Measurements from ENCODE around the gene AS3MT. TPM values are rescaled to one million over a fixed set of nuclear protein-coding genes. Genes with fewer than 3 reads are reported as not detected.
"Not testable (repeated sequence)": the region's sequence is repeated elsewhere in the genome, so short reads cannot be mapped to it uniquely, and the experiment has no call there.

The AS3MT gene
- total RNA-seq, 4 donors from 2014 or later = 0.91 to 5.6 (median 4.8) TPM

GRCh38 chr10:102834143-102834542, 35.1 kb upstream of the AS3MT start:
- TF ChIP-seq POLR2A (IDR thresholded peaks at IDR 0.05) = no peak
- ATAC-seq = no peak
- intact Hi-C loops (cut with DNase I; ENCODE audit: low total_unique reads) = loop anchor here (2.0 kb wide), 1 partner anchor 67 kb away; no protein-coding TSS in a partner anchor

GRCh38 chr10:102835007-102835482, 34.2 kb upstream of the AS3MT start:
- H3K4me1 ChIP-seq = peaks cover 4 to 5% of the 10 kb centered on the region in 2 donors
- no peaks in the 10 kb centered on the region for H3K9me3 ChIP-seq
- in situ Hi-C loops (cut with MboI; ENCODE audit: low sequenced_read_pairs in 4 of 4) (loop anchor here in 2 of 4 donors (10.0 kb wide), 2 partner anchors 60 to 110 kb away; no protein-coding TSS in a partner anchor), intact Hi-C loops (cut with DNase I; ENCODE audit: low total_unique reads) (loop anchor here (1.0 to 2.0 kb wide), 2 partner anchors 66 to 106 kb away; no protein-coding TSS in a partner anchor)
- peaks cover 0 to 5% of the 10 kb centered on the region in 2 donors for H3K36me3 ChIP-seq
- no peak overlapping the region for H3K4me3 ChIP-seq
- H3K27ac ChIP-seq = no peak overlapping the region
- DNase-seq (peak; percentile 55 to 69), ATAC-seq (peak; percentile 88 to 90)
- TF ChIP-seq CTCF (IDR thresholded peaks at IDR 0.05 in 4 of 5, conservative IDR thresholded peaks at IDR 0.05 in 1 of 5) = peak; percentile 72 to 90 (median 82)
- TF ChIP-seq POLR2A (IDR thresholded peaks at IDR 0.05) = no peak
- H3K27me3 ChIP-seq = no peaks in the 10 kb centered on the region

More at GRCh38 chr10:102834143-102834542, 35.1 kb upstream of the AS3MT start:
- in situ Hi-C loops (cut with MboI; ENCODE audit: low sequenced_read_pairs in 4 of 4) = loop anchor here in 2 of 4 donors (5.0 to 10.0 kb wide), 4 partner anchors 61 to 109 kb away; no protein-coding TSS in a partner anchor
- H3K27ac ChIP-seq = no peak overlapping the region
- no peak for DNase-seq
- no peaks in the 10 kb centered on the region for H3K27me3 ChIP-seq
- H3K4me1 ChIP-seq = peaks cover 4 to 5% of the 10 kb centered on the region in 2 donors
- H3K36me3 ChIP-seq = peaks cover 0 to 9% of the 10 kb centered on the region in 2 donors
- no peak overlapping the region for H3K4me3 ChIP-seq
- H3K9me3 ChIP-seq = no peaks in the 10 kb centered on the region

GRCh38 chr10:102837230-102837721, 32.0 kb upstream of the AS3MT start, which contains the start of gene CYP17A1:
Gene CYP17A1, minus strand, starts transcription at chr10:102837413. Its CDS starts 52 bp downstream, at chr10:102837361.
- TF ChIP-seq CTCF (IDR thresholded peaks at IDR 0.05 in 4 of 5, conservative IDR thresholded peaks at IDR 0.05 in 1 of 5) = no peak
- no peak for TF ChIP-seq POLR2A (IDR thresholded peaks at IDR 0.05)
- H3K4me1 ChIP-seq = peaks cover 4 to 5% of the 10 kb centered on the region in 2 donors
- in situ Hi-C loops (cut with MboI; ENCODE audit: low sequenced_read_pairs in 4 of 4) (loop anchor here in 2 of 4 donors (10.0 kb wide), 2 partner anchors 58 to 112 kb away; no protein-coding TSS in a partner anchor), intact Hi-C loops (cut with DNase I; ENCODE audit: low total_unique reads) (no loop called here)
- no peaks in the 10 kb centered on the region for H3K36me3 ChIP-seq
- H3K4me3 ChIP-seq = no peak within 1 kb of the TSS
- no peak for ATAC-seq
- peak in 1 of 2 donors; percentile 37 for DNase-seq
- H3K27ac ChIP-seq = no peak within 1 kb of the TSS
- H3K27me3 ChIP-seq = peaks cover 0 to 11% (median 7%) of the 10 kb centered on the region in 3 donors
- H3K9me3 ChIP-seq = no peaks in the 10 kb centered on the region

GRCh38 chr10:102838276-102838927, 30.9 kb upstream of the AS3MT start:
- ATAC-seq; intact Hi-C loops (cut with DNase I; ENCODE audit: low total_unique reads); H3K27ac ChIP-seq; H3K4me3 ChIP-seq; DNase-seq; H3K9me3 ChIP-seq; H3K4me1 ChIP-seq; H3K36me3 ChIP-seq: not testable (repeated sequence)
- in situ Hi-C loops (cut with MboI; ENCODE audit: low sequenced_read_pairs in 4 of 4) = loop anchor here in 2 of 4 donors (10.0 kb wide), 2 partner anchors 56 to 114 kb away; no protein-coding TSS in a partner anchor
- H3K27me3 ChIP-seq = peaks cover 5 to 14% (median 10%) of the 10 kb centered on the region in 3 donors

GRCh38 chr10:102841827-102842345, 27.4 kb upstream of the AS3MT start:
- in situ Hi-C loops (cut with MboI; ENCODE audit: low sequenced_read_pairs in 4 of 4) = no loop called here
- DNase-seq = no peak
- Histone ChIP-seq H3K36me3 (no peaks in the 10 kb centered on the region), H3K27me3 (peaks cover 5 to 14% (median 12%) of the 10 kb centered on the region in 3 donors), H3K4me1 (peaks cover 0 to 5% of the 10 kb centered on the region in 2 donors), H3K27ac (no peak overlapping the region), H3K9me3 (no peaks in the 10 kb centered on the region), H3K4me3 (no peak overlapping the region)
- TF ChIP-seq CTCF (IDR thresholded peaks at IDR 0.05 in 4 of 5, conservative IDR thresholded peaks at IDR 0.05 in 1 of 5) (no peak), POLR2A (IDR thresholded peaks at IDR 0.05) (no peak)
- intact Hi-C loops (cut with DNase I; ENCODE audit: low total_unique reads) = no loop called here
- no peak for ATAC-seq

GRCh38 chr10:102843139-102843538, 26.1 kb upstream of the AS3MT start:
- intact Hi-C loops (cut with DNase I; ENCODE audit: low total_unique reads); ATAC-seq; in situ Hi-C loops (cut with MboI; ENCODE audit: low sequenced_read_pairs in 4 of 4): not testable (repeated sequence)

GRCh38 chr10:102844190-102844776, 25.0 kb upstream of the AS3MT start:
- DNase-seq; H3K36me3 ChIP-seq; H3K27ac ChIP-seq; H3K9me3 ChIP-seq; in situ Hi-C loops (cut with MboI; ENCODE audit: low sequenced_read_pairs in 4 of 4); ATAC-seq; H3K4me3 ChIP-seq; intact Hi-C loops (cut with DNase I; ENCODE audit: low total_unique reads); H3K4me1 ChIP-seq: not testable (repeated sequence)
- peaks cover 5 to 14% (median 12%) of the 10 kb centered on the region in 3 donors for H3K27me3 ChIP-seq

More at GRCh38 chr10:102843139-102843538, 26.1 kb upstream of the AS3MT start:
- H3K4me1 ChIP-seq, H3K36me3 ChIP-seq, H3K9me3 ChIP-seq, H3K4me3 ChIP-seq, H3K27ac ChIP-seq, DNase-seq: not testable (repeated sequence)
- peaks cover 5 to 14% (median 12%) of the 10 kb centered on the region in 3 donors for H3K27me3 ChIP-seq

Data from gastrocnemius medialis (tissue), 4 donors.